ENCODE measurements around the gene TTC39B. TPM values are rescaled to one million over a fixed set of nuclear protein-coding genes. Genes with fewer than 3 reads are reported as not detected.
"Not testable (repeated sequence)": the region's sequence is repeated elsewhere in the genome, so short reads cannot be mapped to it uniquely, and the experiment has no call there.

Gene TTC39B
- total RNA-seq, 1 experiment from 2014 or later: 0.04 TPM

DNA sequence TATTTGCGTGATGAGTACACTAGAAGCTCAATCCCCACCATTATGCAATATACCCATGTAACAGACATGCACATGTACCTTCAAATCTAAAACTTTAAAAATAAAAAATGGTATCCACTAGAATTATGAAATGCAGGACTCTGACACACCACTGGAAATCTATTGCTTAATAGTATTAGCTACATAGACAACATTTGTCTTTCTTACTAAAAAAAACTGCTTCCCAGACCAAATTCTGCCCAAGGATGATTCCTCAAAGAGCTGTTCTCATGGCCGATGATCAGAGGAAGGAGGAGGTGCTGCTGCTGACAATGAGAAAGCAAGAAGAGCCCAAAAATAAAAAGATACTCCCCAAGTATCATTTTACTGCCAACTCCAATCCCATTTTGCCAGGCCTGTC is 67.2 kb downstream of the TTC39B start:
- Histone ChIP-seq H3K27ac (ENCODE audit: low read length) (no peak overlapping the region), H3K36me3 (ENCODE audit: insufficient read depth, low read length) (no peaks in the 10 kb centered on the region), H3K4me3 (ENCODE audit: low read length) (no peak overlapping the region), H2AFZ (ENCODE audit: low read length) (no peak overlapping the region), H3K4me2 (ENCODE audit: low read depth, low read length, poor library complexity, severe bottlenecking) (no peak overlapping the region), H3K9me2 (replicated peaks; ENCODE audit: insufficient read depth, low read length) (no peaks in the 10 kb centered on the region), H3K4me1 (ENCODE audit: low read length) (no peaks in the 10 kb centered on the region), H3K9me3 (ENCODE audit: low read length) (no peaks in the 10 kb centered on the region), H3K79me2 (ENCODE audit: low read length) (no peaks in the 10 kb centered on the region), H4K20me1 (ENCODE audit: insufficient read depth, low read depth, low read length) (no peaks in the 10 kb centered on the region), H3K27me3 (ENCODE audit: low read length) (no peaks in the 10 kb centered on the region), H3K9ac (ENCODE audit: low read length) (no peak overlapping the region)
- no peak for DNase-seq

DNA sequence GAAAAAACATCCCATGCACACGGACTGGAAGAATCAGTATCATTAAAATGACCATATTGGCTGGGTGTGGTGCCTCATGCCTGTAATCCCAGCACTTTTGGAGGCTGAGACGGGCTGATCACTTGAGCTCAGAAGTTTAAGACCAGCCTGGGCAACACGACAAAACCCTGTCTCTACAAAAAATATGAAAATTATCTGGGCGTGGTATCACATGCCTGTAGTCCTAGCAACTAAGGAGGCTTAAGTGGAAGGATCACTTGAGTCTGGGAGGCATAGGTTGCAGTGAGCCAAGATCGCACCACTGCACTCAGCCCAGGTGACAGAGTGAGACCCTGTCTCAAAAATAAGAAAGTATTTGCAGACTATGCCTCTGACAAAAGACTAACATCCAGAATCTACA is 68.4 kb downstream of the TTC39B start:
- no peak for DNase-seq
- Histone ChIP-seq H3K27ac (ENCODE audit: low read length) (no peak overlapping the region), H3K9ac (ENCODE audit: low read length) (no peak overlapping the region), H3K36me3 (ENCODE audit: insufficient read depth, low read length) (no peaks in the 10 kb centered on the region), H3K27me3 (ENCODE audit: low read length) (no peaks in the 10 kb centered on the region), H3K79me2 (ENCODE audit: low read length) (no peaks in the 10 kb centered on the region), H3K4me1 (ENCODE audit: low read length) (no peaks in the 10 kb centered on the region), H3K9me2 (replicated peaks; ENCODE audit: insufficient read depth, low read length) (no peaks in the 10 kb centered on the region), H4K20me1 (ENCODE audit: insufficient read depth, low read depth, low read length) (no peaks in the 10 kb centered on the region), H3K9me3 (ENCODE audit: low read length) (no peaks in the 10 kb centered on the region), H3K4me2 (ENCODE audit: low read depth, low read length, poor library complexity, severe bottlenecking) (no peak overlapping the region), H3K4me3 (ENCODE audit: low read length) (no peak overlapping the region), H2AFZ (ENCODE audit: low read length) (no peak overlapping the region)

DNA sequence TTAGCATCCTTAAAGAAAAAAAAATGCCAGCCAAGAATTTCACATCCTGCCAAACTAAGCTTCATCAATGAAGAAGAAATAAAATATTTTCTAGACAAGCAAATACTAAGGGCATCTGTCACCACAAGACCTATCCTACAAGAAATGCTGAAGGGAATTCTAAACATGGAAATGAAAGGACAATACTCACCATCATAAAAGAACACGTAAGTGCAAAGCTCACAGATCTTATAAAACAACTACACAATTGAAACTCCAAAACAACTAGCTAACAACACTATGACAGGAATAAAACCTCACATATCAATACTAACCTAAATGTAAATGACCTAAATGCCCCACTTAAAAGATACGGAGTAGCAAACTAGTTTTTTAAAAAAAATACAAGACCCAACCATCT is 71.4 kb downstream of the TTC39B start:
- Histone ChIP-seq H3K36me3 (ENCODE audit: insufficient read depth, low read length) (no peaks in the 10 kb centered on the region), H3K4me2 (ENCODE audit: low read depth, low read length, poor library complexity, severe bottlenecking) (no peak overlapping the region), H3K9me2 (replicated peaks; ENCODE audit: insufficient read depth, low read length) (no peaks in the 10 kb centered on the region), H3K27ac (ENCODE audit: low read length) (no peak overlapping the region), H3K4me1 (ENCODE audit: low read length) (no peaks in the 10 kb centered on the region), H3K9me3 (ENCODE audit: low read length) (no peaks in the 10 kb centered on the region), H3K27me3 (ENCODE audit: low read length) (no peaks in the 10 kb centered on the region), H2AFZ (ENCODE audit: low read length) (no peak overlapping the region), H3K9ac (ENCODE audit: low read length) (no peak overlapping the region), H3K79me2 (ENCODE audit: low read length) (no peaks in the 10 kb centered on the region), H3K4me3 (ENCODE audit: low read length) (no peak overlapping the region), H4K20me1 (ENCODE audit: insufficient read depth, low read depth, low read length) (no peaks in the 10 kb centered on the region)
- no peak for DNase-seq

DNA sequence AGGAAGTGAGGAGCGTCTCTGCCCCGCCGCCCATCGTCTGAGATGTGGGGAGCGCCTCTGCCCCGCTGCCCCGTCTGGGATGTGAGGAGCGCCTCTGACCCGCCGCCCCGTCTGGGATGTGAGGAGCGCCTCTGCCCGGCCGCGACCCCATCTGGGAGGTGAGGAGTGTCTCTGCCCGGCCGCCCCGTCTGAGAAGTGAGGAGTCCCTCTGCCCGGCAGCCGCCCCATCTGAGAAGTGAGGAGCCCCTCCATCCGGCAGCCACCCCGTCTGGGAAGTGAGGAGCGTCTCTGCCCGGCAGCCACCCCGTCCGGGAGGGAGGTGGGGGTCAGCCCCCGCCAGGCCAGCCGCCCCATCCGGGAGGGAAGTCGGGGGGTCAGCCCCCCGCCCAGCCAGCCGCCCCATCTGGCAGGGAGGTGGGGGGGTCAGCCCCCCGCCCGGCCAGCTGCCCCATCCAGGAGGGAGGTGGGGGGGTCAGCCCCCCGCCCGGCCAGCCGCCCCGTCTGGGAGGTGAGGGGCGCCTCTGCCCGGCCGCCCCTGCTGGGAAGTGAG is 73.0 kb downstream of the TTC39B start:
- not testable (repeated sequence) for H3K9me2 ChIP-seq (replicated peaks; ENCODE audit: insufficient read depth, low read length); H4K20me1 ChIP-seq (ENCODE audit: insufficient read depth, low read depth, low read length); DNase-seq; H3K9me3 ChIP-seq (ENCODE audit: low read length); H3K4me2 ChIP-seq (ENCODE audit: low read depth, low read length, poor library complexity, severe bottlenecking); H3K27ac ChIP-seq (ENCODE audit: low read length); H3K4me1 ChIP-seq (ENCODE audit: low read length); H3K27me3 ChIP-seq (ENCODE audit: low read length); H3K79me2 ChIP-seq (ENCODE audit: low read length); H2AFZ ChIP-seq (ENCODE audit: low read length); H3K36me3 ChIP-seq (ENCODE audit: insufficient read depth, low read length); H3K9ac ChIP-seq (ENCODE audit: low read length); H3K4me3 ChIP-seq (ENCODE audit: low read length)

DNA sequence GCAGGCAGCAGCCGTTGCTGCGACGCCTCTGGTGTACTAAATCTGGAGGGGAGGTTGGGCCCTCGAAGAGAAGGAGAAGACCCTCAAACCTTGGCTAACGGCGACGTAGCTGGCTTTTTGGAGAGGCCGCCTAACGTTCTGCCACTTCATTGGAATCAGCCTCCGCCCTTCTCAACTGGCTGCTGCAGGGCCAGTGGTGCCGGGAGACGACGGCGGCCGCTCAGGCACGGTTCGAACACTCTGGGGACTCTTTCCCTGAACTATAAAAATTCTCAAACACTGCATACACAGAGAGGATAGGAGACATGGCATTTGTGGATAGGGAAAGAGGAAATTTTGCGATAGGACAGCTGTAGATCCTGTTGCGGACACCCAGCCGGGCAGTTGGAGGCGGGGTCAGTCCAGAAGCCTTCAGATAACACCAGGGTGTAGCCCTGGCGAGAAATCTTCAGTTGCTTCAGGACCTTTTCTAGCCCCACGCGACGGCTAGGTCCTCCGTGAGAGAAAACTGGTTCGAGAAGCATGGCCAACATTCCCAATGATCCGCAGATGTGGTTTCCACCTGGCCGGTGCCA is 74.2 kb downstream of the TTC39B start:
- not testable (repeated sequence) for H3K27me3 ChIP-seq (ENCODE audit: low read length); H3K4me1 ChIP-seq (ENCODE audit: low read length); H3K79me2 ChIP-seq (ENCODE audit: low read length); H3K9ac ChIP-seq (ENCODE audit: low read length); H3K9me3 ChIP-seq (ENCODE audit: low read length); H3K27ac ChIP-seq (ENCODE audit: low read length); H3K36me3 ChIP-seq (ENCODE audit: insufficient read depth, low read length); H2AFZ ChIP-seq (ENCODE audit: low read length); H3K4me2 ChIP-seq (ENCODE audit: low read depth, low read length, poor library complexity, severe bottlenecking); H3K9me2 ChIP-seq (replicated peaks; ENCODE audit: insufficient read depth, low read length); H4K20me1 ChIP-seq (ENCODE audit: insufficient read depth, low read depth, low read length); DNase-seq; H3K4me3 ChIP-seq (ENCODE audit: low read length)

DNA sequence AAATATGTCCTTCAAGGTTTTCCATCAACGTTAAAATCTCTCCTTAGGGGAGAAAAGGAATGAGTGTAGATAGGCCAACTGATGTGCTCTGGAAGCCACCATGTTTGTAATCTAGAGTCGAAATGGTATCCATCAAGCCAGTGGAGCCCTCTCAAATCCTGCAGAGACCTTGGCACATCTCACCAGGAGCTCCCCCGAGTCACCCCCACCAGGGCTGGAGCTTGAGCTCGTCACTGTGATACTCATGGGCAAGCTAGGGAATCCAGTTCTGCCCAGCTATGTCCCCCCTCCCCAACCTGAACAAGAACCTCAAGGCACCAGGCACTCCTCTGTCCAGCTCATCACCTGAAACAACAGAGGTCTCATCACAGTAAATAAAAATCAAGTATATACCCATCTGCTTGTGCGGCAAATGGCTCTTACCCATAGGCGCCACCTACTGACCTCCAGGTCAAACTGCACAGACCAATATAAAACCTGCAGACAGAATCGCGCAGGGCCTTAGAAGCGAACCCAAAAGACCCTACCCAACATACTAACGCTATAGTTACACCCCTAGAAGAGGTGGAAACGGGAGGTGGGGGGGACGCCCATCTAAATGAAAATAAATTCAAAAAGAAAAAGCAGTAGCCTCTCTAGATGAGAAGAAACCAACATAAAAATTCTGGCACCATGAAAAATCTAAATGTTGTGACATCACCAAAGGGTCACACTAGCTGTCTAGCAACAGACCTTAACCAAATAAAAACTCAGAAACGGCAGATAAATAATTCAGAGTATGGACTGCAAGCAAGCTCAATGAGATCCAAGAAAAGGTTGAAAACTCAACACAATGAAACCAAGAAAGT is 75.0 kb downstream of the TTC39B start:
- no peak overlapping the region for H3K27ac ChIP-seq (ENCODE audit: low read length)
- H3K36me3 ChIP-seq (ENCODE audit: insufficient read depth, low read length): no peaks in the 10 kb centered on the region
- no peaks in the 10 kb centered on the region for H3K27me3 ChIP-seq (ENCODE audit: low read length)
- DNase-seq: peak; percentile 69
- H3K4me3 ChIP-seq (ENCODE audit: low read length): no peak overlapping the region
- H3K4me2 ChIP-seq (ENCODE audit: low read depth, low read length, poor library complexity, severe bottlenecking): no peak overlapping the region
- H4K20me1 ChIP-seq (ENCODE audit: insufficient read depth, low read depth, low read length): no peaks in the 10 kb centered on the region
- H3K79me2 ChIP-seq (ENCODE audit: low read length): no peaks in the 10 kb centered on the region
- H2AFZ ChIP-seq (ENCODE audit: low read length): no peak overlapping the region
- H3K9me2 ChIP-seq (replicated peaks; ENCODE audit: insufficient read depth, low read length): no peaks in the 10 kb centered on the region
- H3K9me3 ChIP-seq (ENCODE audit: low read length): no peaks in the 10 kb centered on the region
- no peak overlapping the region for H3K9ac ChIP-seq (ENCODE audit: low read length)
- no peaks in the 10 kb centered on the region for H3K4me1 ChIP-seq (ENCODE audit: low read length)

DNA sequence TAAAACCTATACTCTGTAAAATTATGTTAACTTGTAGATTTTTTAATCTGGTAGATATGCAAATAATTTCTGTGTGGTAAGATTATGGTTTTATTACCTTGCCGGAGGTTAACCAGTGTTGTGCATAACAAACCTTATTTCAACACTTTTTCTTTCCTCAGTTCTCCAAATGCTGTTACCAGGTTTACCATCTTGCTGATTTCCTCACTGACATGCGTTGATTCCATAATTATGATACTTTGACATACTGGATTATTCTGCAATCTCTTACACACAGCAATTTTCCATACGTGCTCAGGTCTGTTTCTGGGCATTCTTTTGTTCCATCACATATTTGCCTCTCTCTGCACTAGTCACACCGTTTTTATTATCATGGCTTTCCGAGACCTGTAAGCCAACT is 77.6 kb downstream of the TTC39B start:
- H3K4me1 ChIP-seq (ENCODE audit: low read length): no peaks in the 10 kb centered on the region
- no peaks in the 10 kb centered on the region for H3K79me2 ChIP-seq (ENCODE audit: low read length)
- H3K9me2 ChIP-seq (replicated peaks; ENCODE audit: insufficient read depth, low read length): no peaks in the 10 kb centered on the region
- no peaks in the 10 kb centered on the region for H4K20me1 ChIP-seq (ENCODE audit: insufficient read depth, low read depth, low read length)
- H3K27ac ChIP-seq (ENCODE audit: low read length): no peak overlapping the region
- H3K36me3 ChIP-seq (ENCODE audit: insufficient read depth, low read length): no peaks in the 10 kb centered on the region
- no peaks in the 10 kb centered on the region for H3K27me3 ChIP-seq (ENCODE audit: low read length)
- no peak overlapping the region for H3K4me3 ChIP-seq (ENCODE audit: low read length)
- no peak for DNase-seq
- H3K4me2 ChIP-seq (ENCODE audit: low read depth, low read length, poor library complexity, severe bottlenecking): no peak overlapping the region
- no peaks in the 10 kb centered on the region for H3K9me3 ChIP-seq (ENCODE audit: low read length)
- H2AFZ ChIP-seq (ENCODE audit: low read length): no peak overlapping the region
- H3K9ac ChIP-seq (ENCODE audit: low read length): no peak overlapping the region

DNA sequence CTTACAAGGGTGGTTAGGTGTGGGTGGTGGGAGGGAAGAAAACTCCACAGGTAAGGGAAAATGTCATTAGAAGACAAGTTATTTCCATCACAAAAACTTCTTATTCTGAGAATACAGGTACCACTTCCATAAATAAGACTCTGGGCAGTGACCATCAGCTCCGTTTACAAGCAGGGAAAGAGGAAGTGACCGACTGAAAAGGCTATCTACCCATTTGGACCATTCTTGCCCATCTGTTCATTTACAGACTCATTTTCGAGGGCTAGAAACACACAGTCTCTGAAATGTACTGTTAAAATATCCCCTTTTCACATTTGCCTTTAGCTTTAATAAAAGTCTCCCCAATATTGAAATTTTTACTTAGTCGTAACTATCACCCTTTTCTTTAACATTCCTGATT is 79.5 kb downstream of the TTC39B start:
- Histone ChIP-seq H3K27me3 (ENCODE audit: low read length) (no peaks in the 10 kb centered on the region), H3K36me3 (ENCODE audit: insufficient read depth, low read length) (no peaks in the 10 kb centered on the region), H3K9me2 (replicated peaks; ENCODE audit: insufficient read depth, low read length) (no peaks in the 10 kb centered on the region), H3K27ac (ENCODE audit: low read length) (no peak overlapping the region), H3K9ac (ENCODE audit: low read length) (no peak overlapping the region), H3K79me2 (ENCODE audit: low read length) (no peaks in the 10 kb centered on the region), H2AFZ (ENCODE audit: low read length) (no peak overlapping the region), H3K4me1 (ENCODE audit: low read length) (no peaks in the 10 kb centered on the region), H3K9me3 (ENCODE audit: low read length) (no peaks in the 10 kb centered on the region), H3K4me2 (ENCODE audit: low read depth, low read length, poor library complexity, severe bottlenecking) (no peak overlapping the region), H4K20me1 (ENCODE audit: insufficient read depth, low read depth, low read length) (no peaks in the 10 kb centered on the region), H3K4me3 (ENCODE audit: low read length) (no peak overlapping the region)
- DNase-seq: no peak

All from Karpas-422 (cell line).